ENCODE data around the gene EXOSC7. TPM values are rescaled to one million over a fixed set of nuclear protein-coding genes. Genes with fewer than 3 reads are reported as not detected.

The EXOSC7 gene
- total RNA-seq, 2 donors from 2014 or later: 38.9 to 52.5 TPM

GRCh38 chr3:44962621-44963393 lies 13.2 kb upstream of the EXOSC7 start:
- DNase-seq (ENCODE audit: low spot score): no peak
- Histone ChIP-seq H3K9me3 (no peaks in the 10 kb centered on the region), H3K27me3 (no peaks in the 10 kb centered on the region), H3K36me3 (peaks cover 14% of the 10 kb centered on the region), H3K4me3 (no peak overlapping the region), H3K27ac (no peak overlapping the region), H3K4me1 (peaks cover 0 to 16% of the 10 kb centered on the region in 2 donors)
- TF ChIP-seq CTCF (IDR thresholded peaks at IDR 0.05): no peak

- Histone ChIP-seq H3K4me3 (no peak overlapping the region), H3K4me1 (peaks cover 0 to 19% of the 10 kb centered on the region in 2 donors), H3K36me3 (peaks cover 5% of the 10 kb centered on the region), H3K27ac (no peak overlapping the region), H3K9me3 (no peaks in the 10 kb centered on the region), H3K27me3 (no peaks in the 10 kb centered on the region)
- no peak for DNase-seq (ENCODE audit: low spot score)
- no peak for TF ChIP-seq CTCF (IDR thresholded peaks at IDR 0.05)
Measured at GRCh38 chr3:44963571-44964325, 12.3 kb upstream of the EXOSC7 start.

- Histone ChIP-seq H3K4me1 (peaks cover 0 to 19% of the 10 kb centered on the region in 2 donors), H3K36me3 (no peaks in the 10 kb centered on the region), H3K9me3 (no peaks in the 10 kb centered on the region), H3K4me3 (no peak overlapping the region), H3K27ac (no peak overlapping the region), H3K27me3 (no peaks in the 10 kb centered on the region)
- no peak for TF ChIP-seq CTCF (IDR thresholded peaks at IDR 0.05)
- DNase-seq (ENCODE audit: low spot score): no peak
Measured at GRCh38 chr3:44965165-44965564, 10.9 kb upstream of the EXOSC7 start.

GRCh38 chr3:44966795-44967278 lies 9.2 kb upstream of the EXOSC7 start:
- Histone ChIP-seq H3K4me1 (peaks cover 0 to 19% of the 10 kb centered on the region in 2 donors), H3K4me3 (no peak overlapping the region), H3K27me3 (no peaks in the 10 kb centered on the region), H3K27ac (no peak overlapping the region), H3K36me3 (no peaks in the 10 kb centered on the region), H3K9me3 (no peaks in the 10 kb centered on the region)
- DNase-seq (ENCODE audit: low spot score): no peak
- TF ChIP-seq CTCF (IDR thresholded peaks at IDR 0.05): no peak

- no peak for DNase-seq (ENCODE audit: low spot score)
- TF ChIP-seq CTCF (IDR thresholded peaks at IDR 0.05): no peak
- Histone ChIP-seq H3K36me3 (no peaks in the 10 kb centered on the region), H3K4me1 (peaks cover 0 to 13% of the 10 kb centered on the region in 2 donors), H3K27me3 (no peaks in the 10 kb centered on the region), H3K9me3 (no peaks in the 10 kb centered on the region), H3K4me3 (no peak overlapping the region), H3K27ac (no peak overlapping the region)
Measured at GRCh38 chr3:44968447-44968858, 7.6 kb upstream of the EXOSC7 start.
